Esophagus squamous epithelium (tissue), 5 donors: Measurements from ENCODE around the gene OR10G4. TPM values are rescaled to one million over a fixed set of nuclear protein-coding genes. Genes with fewer than 3 reads are reported as not detected.

Experiments
- DNase-seq: peaks from one replicate; lab custom pipeline; 2025; lab: John Stamatoyannopoulos, UW
- H3K27ac ChIP-seq, 4 donors: fragments of 200-600 bp; sonication (generic); one replicate each; pipeline ENCODE4 v1.5.1; 2016 to 2019; ENCODE audit warnings: mild to moderate bottlenecking in 1 of 4
- H3K27me3 ChIP-seq, 4 donors: fragments of 200-600 bp; sonication (generic); 1 replicate in 3 of 4; 2 replicates in 1 of 4; pipeline versions ENCODE4 v1.5.1 to v1.6.0; 2017 to 2021; ENCODE audit warnings: antibody characterized with exemption in 1 of 4
- H3K36me3 ChIP-seq, 3 donors: fragments of 200-600 bp; sonication (generic); one replicate each; pipeline ENCODE4 v1.5.1; 2016 to 2019
- H3K4me1 ChIP-seq, 3 donors: fragments of 200-600 bp; sonication (generic); one replicate each; pipeline ENCODE4 v1.5.1; 2017 to 2019
- H3K4me3 ChIP-seq, 4 donors: fragments of 200-600 bp; sonication (generic); 1 replicate in 3 of 4; 2 replicates in 1 of 4; pipeline ENCODE4 v1.5.1; 2016 to 2019; ENCODE audit warnings: mild to moderate bottlenecking in 2 of 4, moderate library complexity in 1 of 4
- H3K9me3 ChIP-seq, 3 donors: fragments of 200-600 bp; sonication (generic); one replicate each; pipeline ENCODE4 v1.5.1; 2016 to 2019
- CTCF ChIP-seq, 6 experiments: fragments of 450-650 bp in 4 of 6; fragments of 200-600 bp in 2 of 6; sonication (generic) in 2 of 6; IDR thresholded peaks; one replicate each; pipeline ENCODE4 v1.5.1; 2016 to 2019; ENCODE audit warnings: antibody characterized with exemption in 6 of 6, mild to moderate bottlenecking in 4 of 6, moderate library complexity in 4 of 6
- POLR2A ChIP-seq, 4 donors: fragments of 450-650 bp; IDR thresholded peaks; one replicate each; pipeline ENCODE4 v1.6.1; 2017; ENCODE audit warnings: antibody characterized with exemption in 4 of 4, mild to moderate bottlenecking in 4 of 4, moderate library complexity in 3 of 4
- WGBS, 2 donors: methylation state at CpG; one replicate each; pipeline ENCODE4 v1.1.5; 2018; 5-methylcytosine and 5-hydroxymethylcytosine counted together
- intact Hi-C: fragments of 100-400 bp; cut with DNase I; formaldehyde crosslinking; loops from one replicate; pipeline ENCODE4 v1.15.0; 2022
- total RNA-seq, 4 donors: library from RNA; depleted of rRNA; stranded (reverse); fragments of >200 nt; gene quantifications; one replicate each; pipeline ENCODE4 v1.1.0, GENCODE V29; 2016
- donor health status: DM: yes; HTN: yes; CAD: no.

Gene OR10G4
- total RNA-seq, 4 donors from 2014 or later, result not detected

GRCh38 chr11:124039557-124039956 is 26.8 kb downstream of the OR10G4 start:
- H3K4me3 ChIP-seq, result no peak overlapping the region
- no peaks in the 10 kb centered on the region for H3K4me1 ChIP-seq
- H3K36me3 ChIP-seq, result no peaks in the 10 kb centered on the region
- no peaks in the 10 kb centered on the region for H3K9me3 ChIP-seq
- intact Hi-C loops, result no loop called here
- 73% methylated on average over 6 to 8 of the region's 9 CpGs for WGBS, 2 donors
- no peak overlapping the region for H3K27ac ChIP-seq
- no peak for DNase-seq
- no peaks in the 10 kb centered on the region for H3K27me3 ChIP-seq
- TF ChIP-seq CTCF (IDR thresholded peaks at IDR 0.05), result no peak
- no peak for TF ChIP-seq POLR2A (IDR thresholded peaks at IDR 0.05)

- DNase-seq, result no peak
- WGBS, 2 donors, result 4 to 7% methylated on average over 1 of the region's 1 CpG
- no peaks in the 10 kb centered on the region for H3K27me3 ChIP-seq
- TF ChIP-seq CTCF (IDR thresholded peaks at IDR 0.05) (no peak), POLR2A (IDR thresholded peaks at IDR 0.05) (no peak)
- H3K4me3 ChIP-seq, result no peak within 1 kb of the TSS
- H3K27ac ChIP-seq, result no peak within 1 kb of the TSS
- H3K4me1 ChIP-seq, result no peaks in the 10 kb centered on the region
- H3K9me3 ChIP-seq, result no peaks in the 10 kb centered on the region
- intact Hi-C loops, result no loop called here
- H3K36me3 ChIP-seq, result no peaks in the 10 kb centered on the region
Measured at GRCh38 chr11:124041254-124041653, 28.5 kb downstream of the OR10G4 start, which contains the start of gene OR10G7. OR10G7 (minus strand) TSS chr11:124041325; CDS start chr11:124039001, 2,324 bp downstream.

- Histone ChIP-seq H3K9me3 (no peaks in the 10 kb centered on the region), H3K27ac (no peak overlapping the region), H3K36me3 (no peaks in the 10 kb centered on the region), H3K27me3 (no peaks in the 10 kb centered on the region), H3K4me1 (no peaks in the 10 kb centered on the region), H3K4me3 (no peak overlapping the region)
- TF ChIP-seq POLR2A (IDR thresholded peaks at IDR 0.05) (no peak), CTCF (IDR thresholded peaks at IDR 0.05) (no peak)
- DNase-seq, result no peak
- 66 to 71% methylated on average over 4 of the region's 4 CpGs for WGBS, 2 donors
- intact Hi-C loops, result no loop called here
Measured at GRCh38 chr11:124043420-124043819, 30.6 kb downstream of the OR10G4 start.

GRCh38 chr11:124050748-124051147 is 38.0 kb downstream of the OR10G4 start:
- no peak overlapping the region for H3K4me3 ChIP-seq
- TF ChIP-seq CTCF (IDR thresholded peaks at IDR 0.05) (no peak), POLR2A (IDR thresholded peaks at IDR 0.05) (no peak)
- WGBS, 2 donors, result 21 to 22% methylated on average over 1 of the region's 1 CpG
- DNase-seq, result no peak
- no peaks in the 10 kb centered on the region for H3K4me1 ChIP-seq
- no peaks in the 10 kb centered on the region for H3K36me3 ChIP-seq
- no peaks in the 10 kb centered on the region for H3K9me3 ChIP-seq
- H3K27ac ChIP-seq, result no peak overlapping the region
- H3K27me3 ChIP-seq, result no peaks in the 10 kb centered on the region
- intact Hi-C loops, result no loop called here

- no peaks in the 10 kb centered on the region for H3K27me3 ChIP-seq
- 79 to 83% methylated on average over 3 of the region's 3 CpGs for WGBS, 2 donors
- intact Hi-C loops, result no loop called here
Measured at GRCh38 chr11:124052966-124053365, 40.2 kb downstream of the OR10G4 start.

More at GRCh38 chr11:124052966-124053365, 40.2 kb downstream of the OR10G4 start:
- H3K4me3 ChIP-seq, result no peak overlapping the region
- TF ChIP-seq CTCF (IDR thresholded peaks at IDR 0.05) (no peak), POLR2A (IDR thresholded peaks at IDR 0.05) (no peak)
- H3K27ac ChIP-seq, result no peak overlapping the region
- no peaks in the 10 kb centered on the region for H3K9me3 ChIP-seq
- no peaks in the 10 kb centered on the region for H3K4me1 ChIP-seq
- no peaks in the 10 kb centered on the region for H3K36me3 ChIP-seq
- no peak for DNase-seq

Other genes starting within 250 kb of the OR10G4 start
- gene OR6M1, start 206.6 kb upstream of the OR10G4 start, total RNA-seq, result not detected
- gene TMEM225, start 127.3 kb upstream of the OR10G4 start, total RNA-seq, result not detected
- gene OR8D4, start 110.8 kb upstream of the OR10G4 start, total RNA-seq, result not detected
- gene OR4D5, start 73.4 kb upstream of the OR10G4 start, total RNA-seq, result not detected
- not detected for gene OR6T1, start 69.2 kb upstream of the OR10G4 start, total RNA-seq
- not detected for gene OR10S1, start 35.2 kb upstream of the OR10G4 start, total RNA-seq
- gene OR10G6, start 17.8 kb upstream of the OR10G4 start, total RNA-seq, result not detected
- not detected for gene OR10G9, start 10.0 kb downstream of the OR10G4 start, total RNA-seq
- not detected for gene OR10G8, start 13.8 kb downstream of the OR10G4 start, total RNA-seq
- gene OR10G7, start 28.3 kb downstream of the OR10G4 start, total RNA-seq, result not detected
- 10 to 100 TPM in 2 of 4 donors, 1 to 10 TPM in 2; 2.7 to 19.8 (median 12.1) TPM for gene VWA5A, start 102.5 kb downstream of the OR10G4 start, total RNA-seq
- not detected for gene OR10D3, start 170.3 kb downstream of the OR10G4 start, total RNA-seq
- gene OR8G1, start 228.1 kb downstream of the OR10G4 start, total RNA-seq, result not detected
- gene OR8G5, start 243.4 kb downstream of the OR10G4 start, total RNA-seq, result not detected